Neural progenitor cell (in vitro differentiated cells): ENCODE results near the gene GON4L. TPM values are rescaled to one million over a fixed set of nuclear protein-coding genes. Genes with fewer than 3 reads are reported as not detected.

ENCODE experiments used
- DNase-seq: peaks from one replicate; pipeline ENCODE4 v3.0.0-alpha.2; 2016; ENCODE audit warnings: low spot score
- H2AFZ ChIP-seq: fragments of 200-600 bp; sonication (generic); replicated peaks from 2 replicates; pipeline ENCODE4 v1.6.1; 2016; ENCODE audit warnings: antibody characterized with exemption
- H3F3A ChIP-seq: fragments of 200-600 bp; sonication (generic); 2 replicates; pipeline ENCODE4 v1.6.1; 2016; ENCODE audit warnings: antibody characterized with exemption, low read depth
- H3K27ac ChIP-seq: fragments of 200-600 bp; sonication (generic); 2 replicates; pipeline ENCODE4 v1.5.1; 2016; ENCODE audit warnings: mild to moderate bottlenecking
- H3K27me3 ChIP-seq: fragments of 200-600 bp; sonication (generic); 2 replicates; pipeline ENCODE4 v1.6.1; 2016; ENCODE audit warnings: mild to moderate bottlenecking, moderate library complexity
- H3K36me3 ChIP-seq: fragments of 200-600 bp; sonication (generic); 2 replicates; pipeline ENCODE4 v1.5.1; 2016
- H3K4me1 ChIP-seq: fragments of 200-600 bp; sonication (generic); 2 replicates; pipeline ENCODE4 v1.6.1; 2016; ENCODE audit warnings: mixed run types
- H3K4me2 ChIP-seq: fragments of 200-600 bp; sonication (generic); 2 replicates; pipeline ENCODE4 v1.6.1; 2016
- H3K4me3 ChIP-seq: fragments of 200-600 bp; sonication (generic); 2 replicates; pipeline ENCODE4 v1.5.1; 2016
- H3K79me2 ChIP-seq: fragments of 200-600 bp; sonication (generic); 2 replicates; pipeline ENCODE4 v1.6.1; 2016; ENCODE audit warnings: low read depth
- H3K9ac ChIP-seq: fragments of 200-600 bp; sonication (generic); 2 replicates; pipeline ENCODE4 v1.6.1; 2016
- H3K9me3 ChIP-seq: fragments of 200-600 bp; sonication (generic); 2 replicates; pipeline ENCODE4 v1.5.1; 2016; ENCODE audit warnings: low read depth
- H4K20me1 ChIP-seq: fragments of 200-600 bp; sonication (generic); 2 replicates; pipeline ENCODE4 v1.6.1; 2016; ENCODE audit warnings: low read depth
- H3K27ac Mint-ChIP-seq: 3 replicates; pipeline ENCODE4 v1.8.0; 2021; ENCODE audit warnings: mixed read lengths
- H3K27me3 Mint-ChIP-seq: 2 replicates; pipeline ENCODE4 v1.8.0; 2022; ENCODE audit warnings: low read depth, mild to moderate bottlenecking, inconsistent platforms, moderate library complexity, mixed read lengths; ENCODE audit not compliant: insufficient read depth
- H3K36me3 Mint-ChIP-seq: 3 replicates; pipeline ENCODE4 v1.8.0; 2021; ENCODE audit warnings: mixed read lengths
- H3K4me1 Mint-ChIP-seq: 3 replicates; pipeline ENCODE4 v1.8.0; 2021; ENCODE audit warnings: mixed read lengths
- H3K4me3 Mint-ChIP-seq: 3 replicates; pipeline ENCODE4 v1.8.0; 2021; ENCODE audit warnings: mild to moderate bottlenecking, moderate library complexity, mixed read lengths
- H3K9me3 Mint-ChIP-seq: 3 replicates; pipeline ENCODE4 v1.8.0; 2020; ENCODE audit warnings: mixed read lengths
- EZH2 ChIP-seq: fragments of 200-600 bp; sonication (generic); IDR thresholded peaks from 2 replicates; pipeline ENCODE4 v1.6.1; 2017; ENCODE audit warnings: antibody characterized with exemption, mild to moderate bottlenecking, moderate library complexity
- EZH2phosphoT487 ChIP-seq: fragments of 200-600 bp; sonication (generic); IDR thresholded peaks from 2 replicates; pipeline ENCODE4 v1.6.1; 2017; ENCODE audit warnings: antibody characterized with exemption
- total RNA-seq: library from RNA; depleted of rRNA; stranded (reverse); fragments of >200 nt; gene quantifications from 2 replicates; pipeline ENCODE4 v1.2.3, GENCODE V29; 2015; ENCODE audit warnings: low replicate concordance
- TF ChIP-seq, protein P1 (sequence below): fragments of 200-600 bp; sonication (generic); IDR thresholded peaks from 2 replicates; pipeline ENCODE4 v1.5.1; 2017; ENCODE audit warnings: antibody characterized with exemption, mild to moderate bottlenecking

The GON4L gene
- total RNA-seq, 1 donor from 2014 or later = 31.4 TPM

DNA sequence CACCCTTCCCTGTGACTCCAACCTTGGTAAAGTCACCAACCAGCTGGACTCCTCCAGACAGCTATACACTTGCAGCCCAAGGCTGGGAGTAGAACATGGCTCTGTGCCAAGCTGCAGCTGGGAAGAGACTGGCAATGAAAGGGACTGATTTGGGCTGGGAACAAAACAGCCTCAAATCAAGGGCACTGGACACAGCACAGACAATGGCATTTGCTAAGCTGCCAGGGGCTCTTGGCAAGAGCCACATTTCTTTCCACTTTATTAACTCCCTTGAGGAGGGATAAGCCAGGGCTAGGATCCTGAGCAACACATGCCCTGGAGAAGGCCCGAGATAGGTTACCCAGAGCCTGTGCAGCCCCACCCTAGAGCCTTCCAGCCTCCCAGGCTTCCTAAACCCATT lies 14.4 kb upstream of the GON4L start:
- no peak for TF ChIP-seq EZH2
- TF ChIP-seq, protein P1, sequence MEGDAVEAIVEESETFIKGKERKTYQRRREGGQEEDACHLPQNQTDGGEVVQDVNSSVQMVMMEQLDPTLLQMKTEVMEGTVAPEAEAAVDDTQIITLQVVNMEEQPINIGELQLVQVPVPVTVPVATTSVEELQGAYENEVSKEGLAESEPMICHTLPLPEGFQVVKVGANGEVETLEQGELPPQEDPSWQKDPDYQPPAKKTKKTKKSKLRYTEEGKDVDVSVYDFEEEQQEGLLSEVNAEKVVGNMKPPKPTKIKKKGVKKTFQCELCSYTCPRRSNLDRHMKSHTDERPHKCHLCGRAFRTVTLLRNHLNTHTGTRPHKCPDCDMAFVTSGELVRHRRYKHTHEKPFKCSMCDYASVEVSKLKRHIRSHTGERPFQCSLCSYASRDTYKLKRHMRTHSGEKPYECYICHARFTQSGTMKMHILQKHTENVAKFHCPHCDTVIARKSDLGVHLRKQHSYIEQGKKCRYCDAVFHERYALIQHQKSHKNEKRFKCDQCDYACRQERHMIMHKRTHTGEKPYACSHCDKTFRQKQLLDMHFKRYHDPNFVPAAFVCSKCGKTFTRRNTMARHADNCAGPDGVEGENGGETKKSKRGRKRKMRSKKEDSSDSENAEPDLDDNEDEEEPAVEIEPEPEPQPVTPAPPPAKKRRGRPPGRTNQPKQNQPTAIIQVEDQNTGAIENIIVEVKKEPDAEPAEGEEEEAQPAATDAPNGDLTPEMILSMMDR = no peak
- no peak for TF ChIP-seq EZH2phosphoT487
- DNase-seq = peak; percentile 38
- Mint-ChIP-seq H3K27me3 (peaks cover 4% of the 10 kb centered on the region), H3K9me3 (no peaks in the 10 kb centered on the region), H3K27ac (peak overlapping the region; percentile 32), H3K4me3 (no peak overlapping the region), H3K36me3 (peaks cover 3% of the 10 kb centered on the region), H3K4me1 (peaks cover 9% of the 10 kb centered on the region)
- H3F3A ChIP-seq = no peaks in the 10 kb centered on the region
- peaks cover 9% of the 10 kb centered on the region for H3K4me1 ChIP-seq
- no peak overlapping the region for H3K9ac ChIP-seq
- H3K36me3 ChIP-seq = no peaks in the 10 kb centered on the region
- H2AFZ ChIP-seq = no peak overlapping the region
- no peak overlapping the region for H3K4me2 ChIP-seq
- no peak overlapping the region for H3K27ac ChIP-seq
- no peaks in the 10 kb centered on the region for H3K79me2 ChIP-seq
- no peaks in the 10 kb centered on the region for H3K27me3 ChIP-seq
- H3K9me3 ChIP-seq = no peaks in the 10 kb centered on the region
- H3K4me3 ChIP-seq = no peak overlapping the region
- H4K20me1 ChIP-seq = peaks cover 3% of the 10 kb centered on the region

DNA sequence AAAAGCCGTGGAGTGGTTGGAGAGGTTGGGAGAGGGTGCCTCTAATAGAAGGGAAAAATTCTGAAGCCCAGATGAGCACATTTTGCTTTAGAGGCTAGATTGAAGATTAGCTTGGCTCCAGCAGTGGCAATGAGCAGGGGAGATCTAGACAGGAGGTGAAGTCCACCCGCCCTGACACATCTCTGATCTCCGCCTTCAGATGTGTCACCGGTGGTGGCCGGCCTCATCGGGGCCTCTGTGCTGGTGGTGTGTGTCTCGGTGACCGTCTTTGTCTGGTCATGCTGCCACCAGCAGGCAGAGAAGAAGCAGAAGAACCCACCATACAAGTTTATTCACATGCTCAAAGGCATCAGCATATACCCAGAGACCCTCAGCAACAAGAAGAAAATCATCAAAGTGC lies 10.8 kb upstream of the GON4L start:
- Histone ChIP-seq H4K20me1 (peaks cover 3% of the 10 kb centered on the region), H3K36me3 (no peaks in the 10 kb centered on the region), H3K27me3 (peaks cover 7% of the 10 kb centered on the region), H3K4me3 (no peak overlapping the region), H3K79me2 (no peaks in the 10 kb centered on the region), H2AFZ (no peak overlapping the region), H3K4me2 (no peak overlapping the region), H3K9ac (no peak overlapping the region), H3K4me1 (peaks cover 8% of the 10 kb centered on the region), H3K27ac (no peak overlapping the region), H3K9me3 (no peaks in the 10 kb centered on the region), H3F3A (no peaks in the 10 kb centered on the region)
- Mint-ChIP-seq H3K36me3 (peaks cover 3% of the 10 kb centered on the region), H3K27ac (no peak overlapping the region), H3K9me3 (no peaks in the 10 kb centered on the region), H3K4me3 (no peak overlapping the region), H3K4me1 (peaks cover 9% of the 10 kb centered on the region), H3K27me3 (peaks cover 7% of the 10 kb centered on the region)
- TF ChIP-seq, protein P1 = no peak
- TF ChIP-seq EZH2 (no peak), EZH2phosphoT487 (no peak)
- no peak for DNase-seq

DNA sequence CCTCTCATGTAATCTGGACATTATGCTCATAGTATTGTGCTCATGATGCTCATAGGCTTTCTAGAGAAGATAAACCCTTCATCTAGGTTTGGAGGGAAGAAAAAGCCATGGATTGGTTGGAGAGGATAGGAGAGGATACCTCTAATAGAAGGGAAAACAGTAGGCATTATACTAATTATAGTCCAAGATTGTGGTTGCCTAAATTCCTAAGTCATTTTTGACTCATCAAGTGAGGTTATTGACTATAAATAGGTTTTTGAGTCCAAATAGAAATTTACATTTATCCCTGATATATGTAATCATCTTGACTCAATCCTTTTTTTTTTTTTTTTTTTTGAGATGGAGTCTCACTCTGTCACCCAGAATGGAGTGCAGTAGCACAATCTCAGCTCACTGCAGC lies 7.4 kb upstream of the GON4L start:
- Histone ChIP-seq H3K4me2 (no peak overlapping the region), H3K79me2 (no peaks in the 10 kb centered on the region)
- no peak overlapping the region for H3K4me3 Mint-ChIP-seq

More for the DNA sequence above, 7.4 kb upstream of the GON4L start:
- TF ChIP-seq EZH2phosphoT487 (no peak), EZH2 (no peak)
- TF ChIP-seq, protein P1 = no peak
- Histone ChIP-seq H3K9me3 (no peaks in the 10 kb centered on the region), H4K20me1 (no peaks in the 10 kb centered on the region), H3K9ac (no peak overlapping the region), H3K27ac (no peak overlapping the region), H3K36me3 (no peaks in the 10 kb centered on the region), H3F3A (peaks cover 6% of the 10 kb centered on the region), H3K27me3 (peaks cover 32% of the 10 kb centered on the region), H2AFZ (no peak overlapping the region), H3K4me3 (no peak overlapping the region), H3K4me1 (no peaks in the 10 kb centered on the region)
- H3K9me3 Mint-ChIP-seq = no peaks in the 10 kb centered on the region
- no peak for DNase-seq
- peaks cover 9% of the 10 kb centered on the region for H3K4me1 Mint-ChIP-seq
- H3K27me3 Mint-ChIP-seq = peaks cover 7% of the 10 kb centered on the region
- H3K27ac Mint-ChIP-seq = no peak overlapping the region
- H3K36me3 Mint-ChIP-seq = peaks cover under 1% of the 10 kb centered on the region
